Astrocyte of the cerebellum (primary cell): ENCODE results near the gene FILIP1L.

Experiments
- DNase-seq: peaks from one replicate; pipeline ENCODE4 v3.0.0-alpha.2; 2011; ENCODE audit warnings: low read depth
- H3K4me3 ChIP-seq: 2 replicates; pipeline ENCODE4 v1.5.1; 2011; ENCODE audit warnings: mild to moderate bottlenecking, low read depth, low read length, moderate library complexity
- in situ Hi-C: cut with HindIII; loops from 2 replicates; pipeline ENCODE4 v1.10.0; 2017; ENCODE audit warnings: low sequenced_read_pairs
- TF ChIP-seq, protein P1 (sequence below): IDR thresholded peaks from 2 replicates; pipeline ENCODE4 v1.5.1; 2012; ENCODE audit warnings: low read length, low read depth, moderate library complexity, mild to moderate bottlenecking; ENCODE audit errors: missing control alignments

Gene FILIP1L

DNA sequence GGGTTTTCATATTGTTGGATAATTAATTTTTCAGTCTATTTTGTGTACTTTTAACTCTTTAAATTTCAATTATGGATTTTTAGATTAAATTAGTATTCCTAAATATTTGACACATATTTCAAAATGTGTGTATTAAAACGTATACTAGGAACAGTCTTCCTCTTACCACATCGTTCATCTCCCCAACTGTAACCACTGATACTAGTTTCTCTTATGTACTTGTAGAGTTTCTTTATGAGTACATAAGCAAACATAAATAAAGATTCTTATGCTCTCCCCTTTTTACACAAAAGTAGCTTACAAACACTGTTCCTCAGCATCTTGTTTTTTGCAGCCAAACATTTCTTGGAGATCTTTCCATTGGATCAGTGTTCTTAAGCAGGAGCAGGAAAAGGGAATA, 250.7 kb downstream of the FILIP1L start:
- no peak for DNase-seq
- TF ChIP-seq, protein P1, sequence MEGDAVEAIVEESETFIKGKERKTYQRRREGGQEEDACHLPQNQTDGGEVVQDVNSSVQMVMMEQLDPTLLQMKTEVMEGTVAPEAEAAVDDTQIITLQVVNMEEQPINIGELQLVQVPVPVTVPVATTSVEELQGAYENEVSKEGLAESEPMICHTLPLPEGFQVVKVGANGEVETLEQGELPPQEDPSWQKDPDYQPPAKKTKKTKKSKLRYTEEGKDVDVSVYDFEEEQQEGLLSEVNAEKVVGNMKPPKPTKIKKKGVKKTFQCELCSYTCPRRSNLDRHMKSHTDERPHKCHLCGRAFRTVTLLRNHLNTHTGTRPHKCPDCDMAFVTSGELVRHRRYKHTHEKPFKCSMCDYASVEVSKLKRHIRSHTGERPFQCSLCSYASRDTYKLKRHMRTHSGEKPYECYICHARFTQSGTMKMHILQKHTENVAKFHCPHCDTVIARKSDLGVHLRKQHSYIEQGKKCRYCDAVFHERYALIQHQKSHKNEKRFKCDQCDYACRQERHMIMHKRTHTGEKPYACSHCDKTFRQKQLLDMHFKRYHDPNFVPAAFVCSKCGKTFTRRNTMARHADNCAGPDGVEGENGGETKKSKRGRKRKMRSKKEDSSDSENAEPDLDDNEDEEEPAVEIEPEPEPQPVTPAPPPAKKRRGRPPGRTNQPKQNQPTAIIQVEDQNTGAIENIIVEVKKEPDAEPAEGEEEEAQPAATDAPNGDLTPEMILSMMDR = no peak
- in situ Hi-C loops = no loop called here

DNA sequence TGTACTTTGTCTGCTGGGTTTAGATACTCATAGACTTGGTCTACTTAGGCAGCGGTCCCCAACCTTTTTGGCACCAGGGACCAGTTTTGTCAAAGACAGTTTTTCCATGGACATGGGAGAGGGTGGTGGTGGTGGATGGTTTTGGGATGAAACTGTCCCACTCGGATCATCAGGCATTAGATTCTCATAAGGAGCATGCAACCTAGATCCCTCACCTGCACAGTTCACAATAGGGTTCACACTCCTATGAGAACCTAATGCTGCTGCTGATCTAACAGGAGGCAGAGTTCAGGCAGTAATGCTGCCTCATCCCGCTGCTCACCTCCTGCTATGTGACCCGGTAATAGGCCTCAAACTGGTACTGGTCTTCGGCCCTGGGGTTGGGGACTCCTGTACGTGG, 251.3 kb downstream of the FILIP1L start:
- in situ Hi-C loops = no loop called here
- DNase-seq = no peak
- H3K4me3 ChIP-seq = no peak overlapping the region
- TF ChIP-seq, protein P1 = no peak

More for the DNA sequence above, 250.7 kb downstream of the FILIP1L start:
- H3K4me3 ChIP-seq = no peak overlapping the region

DNA sequence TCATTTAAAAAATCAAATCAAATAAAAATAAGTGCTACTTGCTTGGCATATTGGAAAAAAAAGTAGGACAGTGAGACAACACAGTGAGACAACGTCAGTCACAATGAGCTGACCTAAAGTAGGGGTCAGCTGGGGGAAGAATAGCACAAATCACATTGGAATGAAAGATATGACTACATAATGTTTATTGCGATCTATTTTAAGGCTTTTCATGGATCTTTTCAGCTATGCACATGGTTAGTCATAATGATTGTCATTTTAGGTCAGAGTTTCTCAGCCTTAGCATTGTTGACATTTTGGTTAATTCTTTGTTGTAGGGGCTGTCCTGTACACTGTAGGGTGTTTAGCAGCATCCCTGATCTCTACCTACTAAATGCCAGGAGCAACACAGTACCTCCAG, 252.1 kb downstream of the FILIP1L start:
- TF ChIP-seq, protein P1 = no peak
- in situ Hi-C loops = no loop called here
- DNase-seq = no peak
- H3K4me3 ChIP-seq = no peak overlapping the region

DNA sequence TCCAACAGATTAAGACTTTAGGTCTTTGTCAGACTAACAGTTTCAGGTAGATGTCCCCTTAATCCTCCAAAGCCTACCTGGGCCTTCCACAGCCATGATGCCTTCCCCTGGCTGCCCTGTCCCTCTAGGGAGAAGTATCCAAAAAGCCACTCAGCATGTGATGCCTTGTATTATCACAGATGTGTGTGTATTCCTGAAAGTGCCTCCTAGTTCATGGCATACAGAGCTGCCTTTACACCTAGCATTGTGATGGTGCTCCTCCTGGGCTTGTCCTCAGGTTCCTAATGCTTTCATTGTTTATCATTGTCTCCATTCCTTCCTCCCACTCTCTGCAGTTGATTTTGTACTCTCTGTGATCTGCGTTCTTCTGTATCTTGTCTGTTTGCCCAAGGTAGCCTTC, 253.1 kb downstream of the FILIP1L start:
- in situ Hi-C loops = no loop called here
- H3K4me3 ChIP-seq = no peak overlapping the region
- TF ChIP-seq, protein P1 = no peak
- DNase-seq = no peak

DNA sequence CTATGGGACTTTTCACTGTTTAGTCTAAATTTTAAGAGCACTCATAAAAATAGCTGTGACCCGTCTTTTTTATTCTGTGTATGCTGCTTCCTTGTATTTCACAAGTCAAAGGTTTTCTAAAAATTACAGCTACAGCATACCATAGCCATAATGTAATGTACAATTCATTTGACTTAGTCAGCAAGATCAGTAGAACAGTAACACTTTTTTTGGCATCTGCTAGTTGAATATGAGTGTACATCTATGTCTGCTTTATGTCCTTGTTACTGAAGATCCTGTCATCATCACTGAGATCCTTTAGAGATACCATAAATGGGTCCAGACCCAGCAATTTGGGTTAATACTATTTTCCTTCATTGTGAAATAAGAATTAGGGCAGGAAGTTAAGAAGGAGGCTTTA, 254.5 kb downstream of the FILIP1L start:
- peak; percentile 56 for DNase-seq
- in situ Hi-C loops = no loop called here
- TF ChIP-seq, protein P1 = no peak
- no peak overlapping the region for H3K4me3 ChIP-seq

DNA sequence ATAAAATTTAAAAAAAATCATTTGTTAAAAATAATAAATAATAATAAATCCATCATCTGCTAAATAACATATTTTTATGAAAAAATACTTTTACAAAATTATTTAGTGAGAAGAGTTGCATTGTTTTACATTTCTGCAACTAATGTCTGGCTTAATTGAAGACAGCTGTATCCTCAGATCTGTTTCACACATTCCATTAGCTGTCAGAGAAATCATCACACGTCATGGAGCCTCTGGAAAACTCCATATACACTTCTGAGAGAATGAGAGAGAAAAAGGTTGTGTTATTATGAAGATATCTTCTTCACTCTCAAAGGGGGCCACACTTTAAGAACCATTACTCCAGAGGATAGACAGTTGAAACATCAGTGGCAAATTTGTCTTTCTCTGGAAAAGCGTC, 255.8 kb downstream of the FILIP1L start:
- in situ Hi-C loops = no loop called here
- TF ChIP-seq, protein P1 = no peak
- no peak overlapping the region for H3K4me3 ChIP-seq
- DNase-seq = no peak

DNA sequence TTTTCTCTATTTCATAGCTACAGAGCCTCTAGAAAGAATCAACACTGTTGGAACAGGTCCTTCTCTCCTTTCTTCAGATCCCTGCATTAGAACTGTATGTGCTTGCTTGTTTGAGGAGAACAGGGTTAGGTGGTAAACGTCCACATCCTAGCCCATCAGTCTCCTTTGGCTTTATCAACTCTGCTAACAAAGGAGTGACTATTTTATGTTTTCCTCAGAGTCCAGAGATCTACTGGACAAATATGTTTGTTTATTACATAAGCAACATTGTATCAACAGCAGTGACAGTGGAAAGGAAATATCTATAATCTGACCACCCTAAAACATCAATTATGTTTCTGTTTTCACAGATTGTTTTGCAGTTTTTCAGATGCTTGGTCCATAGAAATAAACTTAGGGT, 257.0 kb downstream of the FILIP1L start:
- in situ Hi-C loops = no loop called here
- TF ChIP-seq, protein P1 = no peak
- H3K4me3 ChIP-seq = no peak overlapping the region
- no peak for DNase-seq
